DOHH2 (cell line): ENCODE measurements around the gene SEC63.
"Not testable (repeated sequence)": the region's sequence is repeated elsewhere in the genome, so short reads cannot be mapped to it uniquely, and the experiment has no call there.

Source experiments
- H3F3A ChIP-seq: fragments of 200-600 bp; sonication (generic), shearing (Covaris generic); 2 replicates; pipeline ENCODE4 v1.6.0; 2016; ENCODE audit warnings: antibody characterized with exemption, mild to moderate bottlenecking; ENCODE audit not compliant: control insufficient read depth, insufficient read depth
- H3K27ac ChIP-seq: fragments of 200-600 bp; sonication (generic); 2 replicates; pipeline ENCODE4 v1.5.1; 2014; ENCODE audit warnings: low read depth, mild to moderate bottlenecking, low read length, moderate library complexity
- H3K27me3 ChIP-seq: fragments of 200-600 bp; sonication (generic); 2 replicates; pipeline ENCODE4 v1.6.1; 2014; ENCODE audit warnings: mild to moderate bottlenecking, low read length, mixed read lengths; ENCODE audit not compliant: control insufficient read depth
- H3K36me3 ChIP-seq: fragments of 200-600 bp; sonication (generic); 2 replicates; pipeline ENCODE4 v1.6.1; 2014; ENCODE audit warnings: mild to moderate bottlenecking, low read length, moderate library complexity, mixed read lengths; ENCODE audit not compliant: control insufficient read depth
- H3K4me1 ChIP-seq: fragments of 200-600 bp; sonication (generic); 2 replicates; pipeline ENCODE4 v1.6.1; 2014; ENCODE audit warnings: mild to moderate bottlenecking, low read length, mixed read lengths; ENCODE audit not compliant: control insufficient read depth
- H3K4me2 ChIP-seq: fragments of 200-600 bp; sonication (generic); 2 replicates; pipeline ENCODE4 v1.6.0; 2014; ENCODE audit warnings: mild to moderate bottlenecking, low read length, moderate library complexity
- H3K4me3 ChIP-seq: fragments of 200-600 bp; sonication (generic); 2 replicates; pipeline ENCODE4 v1.5.1; 2014; ENCODE audit warnings: mild to moderate bottlenecking, low read length, mixed read lengths
- H3K79me2 ChIP-seq: fragments of 200-600 bp; sonication (generic); 2 replicates; pipeline ENCODE4 v1.6.1; 2014; ENCODE audit warnings: mild to moderate bottlenecking, low read length, mixed read lengths; ENCODE audit not compliant: control insufficient read depth
- H3K9me2 ChIP-seq: fragments of 200-600 bp; sonication (generic); replicated peaks from 2 replicates; pipeline ENCODE4 v1.6.1; 2014; ENCODE audit warnings: mild to moderate bottlenecking, low read length, mixed read lengths; ENCODE audit not compliant: control insufficient read depth
- H3K9me3 ChIP-seq: fragments of 200-600 bp; sonication (generic); 2 replicates; pipeline ENCODE4 v1.6.1; 2014; ENCODE audit warnings: antibody characterized with exemption, low read length, mixed read lengths; ENCODE audit not compliant: control insufficient read depth, insufficient read depth
- H4K20me1 ChIP-seq: fragments of 200-600 bp; sonication (generic); 2 replicates; pipeline ENCODE4 v1.6.0; 2014; ENCODE audit warnings: low read depth, mild to moderate bottlenecking, antibody characterized with exemption, low read length, moderate library complexity; ENCODE audit not compliant: control insufficient read depth, insufficient read depth
- EZH2phosphoT487 ChIP-seq: fragments of 200-600 bp; sonication (generic); IDR thresholded peaks from 2 replicates; pipeline ENCODE4 v1.6.1; 2017; ENCODE audit warnings: borderline replicate concordance, mild to moderate bottlenecking, antibody characterized with exemption, low read length, moderate library complexity, mixed read lengths
- TF ChIP-seq, protein P1 (sequence below): fragments of 200-600 bp; sonication (generic); IDR thresholded peaks from one replicate; pipeline ENCODE4 v1.5.1; 2014; ENCODE audit warnings: antibody characterized with exemption, mild to moderate bottlenecking, low read depth, low read length; ENCODE audit not compliant: poor library complexity, severe bottlenecking

Gene SEC63

DNA sequence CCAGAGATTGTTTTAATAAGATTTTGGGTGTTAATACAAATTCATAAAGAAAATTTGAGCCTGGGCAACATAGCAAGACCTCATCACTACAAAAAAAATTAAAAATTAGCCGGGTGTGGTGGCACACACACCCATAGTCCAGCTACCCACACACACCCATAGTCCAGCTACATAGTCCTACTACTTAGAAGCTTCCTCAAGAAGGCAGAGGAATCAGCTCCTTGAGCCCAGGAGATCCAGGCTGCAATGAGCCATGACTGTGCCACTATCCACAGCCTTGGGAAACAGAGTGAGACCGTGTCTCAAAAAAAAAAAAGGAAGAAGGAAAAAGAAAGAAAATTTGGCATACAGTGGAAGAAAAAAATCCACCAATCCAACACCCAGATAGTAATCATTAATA, 16.8 kb downstream of the SEC63 start:
- no peaks in the 10 kb centered on the region for H3K9me3 ChIP-seq
- H3K79me2 ChIP-seq = peaks cover 96% of the 10 kb centered on the region
- no peak overlapping the region for H3K27ac ChIP-seq
- no peaks in the 10 kb centered on the region for H3K27me3 ChIP-seq
- TF ChIP-seq EZH2phosphoT487 = no peak
- TF ChIP-seq, protein P1, sequence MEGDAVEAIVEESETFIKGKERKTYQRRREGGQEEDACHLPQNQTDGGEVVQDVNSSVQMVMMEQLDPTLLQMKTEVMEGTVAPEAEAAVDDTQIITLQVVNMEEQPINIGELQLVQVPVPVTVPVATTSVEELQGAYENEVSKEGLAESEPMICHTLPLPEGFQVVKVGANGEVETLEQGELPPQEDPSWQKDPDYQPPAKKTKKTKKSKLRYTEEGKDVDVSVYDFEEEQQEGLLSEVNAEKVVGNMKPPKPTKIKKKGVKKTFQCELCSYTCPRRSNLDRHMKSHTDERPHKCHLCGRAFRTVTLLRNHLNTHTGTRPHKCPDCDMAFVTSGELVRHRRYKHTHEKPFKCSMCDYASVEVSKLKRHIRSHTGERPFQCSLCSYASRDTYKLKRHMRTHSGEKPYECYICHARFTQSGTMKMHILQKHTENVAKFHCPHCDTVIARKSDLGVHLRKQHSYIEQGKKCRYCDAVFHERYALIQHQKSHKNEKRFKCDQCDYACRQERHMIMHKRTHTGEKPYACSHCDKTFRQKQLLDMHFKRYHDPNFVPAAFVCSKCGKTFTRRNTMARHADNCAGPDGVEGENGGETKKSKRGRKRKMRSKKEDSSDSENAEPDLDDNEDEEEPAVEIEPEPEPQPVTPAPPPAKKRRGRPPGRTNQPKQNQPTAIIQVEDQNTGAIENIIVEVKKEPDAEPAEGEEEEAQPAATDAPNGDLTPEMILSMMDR = no peak
- H3K4me2 ChIP-seq = no peak overlapping the region
- H3F3A ChIP-seq = 0 out of 2 replicates have a peak, but pooled peaks cover 3% of the 10 kb centered on the region
- H4K20me1 ChIP-seq = peaks cover 11% of the 10 kb centered on the region; the same call in 1 of the 2 replicates
- peaks cover 17% of the 10 kb centered on the region; the same call in 1 of the 2 replicates for H3K36me3 ChIP-seq
- H3K9me2 ChIP-seq = no peaks in the 10 kb centered on the region
- peaks cover 14% of the 10 kb centered on the region for H3K4me1 ChIP-seq
- H3K4me3 ChIP-seq = no peak overlapping the region

DNA sequence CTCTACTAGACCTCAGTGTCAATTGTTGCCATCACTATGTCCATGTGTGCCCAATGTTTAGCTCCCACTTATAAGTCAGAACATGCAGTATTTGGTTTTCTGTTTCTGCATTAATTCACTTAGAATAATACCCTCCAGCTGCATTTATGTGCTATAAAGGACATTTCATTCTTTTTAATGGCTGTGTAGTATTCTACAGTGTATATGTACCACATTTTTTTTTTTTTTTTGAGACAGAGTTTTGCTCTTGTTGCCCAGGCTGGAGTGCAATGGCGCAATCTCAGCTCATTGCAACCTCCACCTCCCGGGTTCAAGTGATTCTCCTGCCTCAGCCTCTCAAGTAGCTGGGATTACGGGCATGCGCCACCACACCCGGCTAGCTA, 21.1 kb downstream of the SEC63 start:
- not testable (repeated sequence) for H3F3A ChIP-seq, H3K9me3 ChIP-seq, H3K9me2 ChIP-seq, H3K27ac ChIP-seq, H3K4me1 ChIP-seq, H3K36me3 ChIP-seq, H3K4me3 ChIP-seq, H4K20me1 ChIP-seq, H3K27me3 ChIP-seq, H3K4me2 ChIP-seq
- H3K79me2 ChIP-seq = peaks cover 76% of the 10 kb centered on the region

DNA sequence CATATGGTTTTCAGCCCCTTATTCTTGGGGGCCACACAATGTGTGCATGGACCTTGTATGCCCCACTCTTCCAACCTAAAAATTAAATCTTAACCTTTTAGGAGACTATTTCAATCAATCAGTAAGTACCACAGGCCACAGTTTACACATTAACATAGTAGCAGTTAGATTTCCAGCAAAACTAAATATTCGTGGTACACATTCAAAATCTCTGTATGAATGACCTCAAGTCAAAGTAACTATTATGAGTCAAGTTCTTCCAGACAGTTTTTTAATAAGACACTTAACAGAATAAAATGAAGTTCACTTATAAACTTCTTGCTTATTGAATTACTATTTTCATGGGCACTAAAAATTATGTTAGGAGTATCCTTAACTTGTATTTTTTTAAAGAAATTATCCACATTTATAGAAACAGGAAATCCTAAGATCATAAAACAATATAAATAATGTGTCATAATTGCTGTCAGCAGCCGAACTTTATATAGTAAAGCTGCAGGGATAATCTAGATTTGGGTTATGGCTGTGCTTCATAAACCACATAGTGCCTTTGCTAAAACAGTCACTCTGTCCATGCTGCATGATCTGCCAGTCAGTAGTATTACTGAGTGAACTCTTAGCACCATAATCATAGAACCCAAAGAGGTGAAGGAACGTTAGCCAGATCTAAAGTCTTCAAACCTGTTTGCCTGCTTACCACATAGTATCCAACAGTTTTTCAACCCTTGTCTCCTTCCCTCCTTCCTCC, 21.7 kb downstream of the SEC63 start:
- Histone ChIP-seq H4K20me1 (0 out of 2 replicates have a peak, but pooled peaks cover 4% of the 10 kb centered on the region), H3K9me3 (no peaks in the 10 kb centered on the region), H3K27me3 (no peaks in the 10 kb centered on the region), H3F3A (0 out of 2 replicates have a peak, but pooled peaks cover 3% of the 10 kb centered on the region), H3K9me2 (no peaks in the 10 kb centered on the region), H3K27ac (no peak overlapping the region), H3K79me2 (peaks cover 76% of the 10 kb centered on the region), H3K4me2 (no peak overlapping the region), H3K4me1 (0 out of 2 replicates have a peak, but pooled peaks cover 5% of the 10 kb centered on the region), H3K4me3 (no peak overlapping the region), H3K36me3 (peaks cover 6% of the 10 kb centered on the region; the same call in 1 of the 2 replicates)
- no peak for TF ChIP-seq EZH2phosphoT487
- TF ChIP-seq, protein P1 = no peak

DNA sequence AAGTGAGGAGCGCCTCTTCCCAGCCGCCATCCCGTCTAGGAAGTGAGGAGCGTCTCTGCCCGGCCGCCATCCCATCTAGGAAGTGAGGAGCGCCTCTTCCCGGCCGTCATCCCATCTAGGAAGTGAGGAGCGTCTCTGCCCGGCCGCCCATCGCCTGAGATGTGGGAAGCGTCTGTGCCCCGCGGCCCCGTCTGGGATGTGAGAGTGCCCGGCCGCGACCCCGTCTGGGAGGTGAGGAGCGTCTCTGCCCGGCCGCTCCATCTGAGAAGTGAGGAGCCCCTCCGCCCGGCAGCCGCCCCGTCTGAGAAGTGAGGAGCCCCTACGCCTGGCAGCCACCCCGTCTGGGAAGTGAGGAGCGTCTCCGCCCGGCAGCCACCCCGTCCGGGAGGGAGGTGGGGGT, 23.8 kb downstream of the SEC63 start:
- not testable (repeated sequence) for H3K4me2 ChIP-seq, H4K20me1 ChIP-seq, H3K4me1 ChIP-seq, H3K36me3 ChIP-seq, H3K27me3 ChIP-seq, H3K9me3 ChIP-seq, H3K27ac ChIP-seq, H3K4me3 ChIP-seq, H3K9me2 ChIP-seq, H3F3A ChIP-seq
- H3K79me2 ChIP-seq = peaks cover 74% of the 10 kb centered on the region
